GM18498 (cell line): ENCODE data around the gene CYYR1.

Experiments used
- ATAC-seq: cut with Tn5 transposase; IDR thresholded peaks from one replicate; pipeline ENCODE4 v1.9.1; 2021; ENCODE audit warnings: mild to moderate bottlenecking, moderate library complexity; ENCODE audit not compliant: unreplicated experiment

Gene CYYR1

DNA sequence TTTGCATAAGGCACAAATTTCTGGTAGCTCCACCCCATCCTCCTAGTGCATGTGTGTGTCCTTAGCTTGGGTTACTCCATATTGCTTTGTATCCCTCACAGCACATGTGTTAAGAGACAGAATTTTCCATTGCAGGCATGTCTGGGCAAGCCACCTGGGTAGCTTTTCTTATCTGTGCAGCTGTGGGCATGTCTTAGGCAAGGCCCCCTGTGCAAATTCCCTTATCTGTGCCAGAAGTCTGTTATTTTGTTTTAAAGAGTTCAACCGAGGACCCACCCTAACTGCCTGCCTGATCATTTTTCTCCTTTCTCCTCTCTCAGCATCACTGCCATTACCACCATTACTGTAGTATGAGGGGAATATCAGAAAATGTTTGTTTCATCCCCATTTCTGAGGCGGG lies 131.9 kb downstream of the CYYR1 start:
- no peak for ATAC-seq

DNA sequence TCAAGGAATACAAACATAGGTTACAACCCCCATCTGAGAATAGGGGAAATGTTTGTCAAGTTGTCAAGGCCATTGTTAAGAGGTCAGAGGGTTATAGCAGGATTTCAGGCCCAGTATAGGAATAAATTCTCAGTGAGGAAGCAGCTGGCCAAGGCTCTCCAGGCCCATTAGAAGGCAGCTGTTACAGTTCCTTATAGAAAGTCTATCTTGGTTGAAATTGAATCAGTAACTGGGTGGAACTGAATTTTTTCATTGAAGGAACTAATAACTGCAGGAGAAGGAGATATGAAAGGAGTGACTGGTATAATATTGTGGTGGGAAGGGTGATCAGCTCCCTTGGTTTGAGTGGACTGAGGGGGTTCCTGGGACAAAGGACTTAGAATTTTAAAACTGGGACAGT lies 134.1 kb downstream of the CYYR1 start:
- no peak for ATAC-seq

DNA sequence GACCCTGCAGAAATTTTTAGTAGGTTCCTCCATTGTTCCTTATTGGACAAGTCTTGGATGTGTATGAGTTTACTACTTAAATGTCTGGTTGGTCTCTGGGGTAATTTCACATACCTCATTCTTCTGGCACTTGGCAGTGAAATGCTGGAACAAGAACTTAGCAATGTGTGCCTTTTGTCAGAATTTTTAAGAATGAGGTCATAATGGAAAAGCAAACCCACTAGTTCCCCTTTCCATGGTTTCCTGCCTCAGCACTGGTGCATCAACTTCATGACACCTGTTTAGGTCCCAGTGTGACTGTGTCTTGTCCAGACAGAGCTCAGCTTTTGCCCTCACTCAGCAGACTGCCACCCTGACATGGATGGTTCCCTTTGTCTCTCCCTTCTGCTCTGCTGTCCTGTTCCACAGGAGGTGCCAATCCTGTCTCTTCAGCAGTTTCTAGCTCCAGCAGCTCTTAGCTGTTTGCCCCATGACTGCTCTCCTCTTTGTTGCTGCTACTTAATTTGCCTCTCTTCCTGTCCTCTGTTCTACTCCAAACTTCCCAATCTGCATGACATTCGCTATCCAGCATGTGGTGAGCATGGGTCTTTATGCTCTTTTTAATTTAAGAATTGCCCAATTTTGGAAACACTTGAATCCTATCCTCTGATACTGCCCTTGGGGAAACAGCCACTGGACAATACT lies 135.6 kb downstream of the CYYR1 start:
- no peak for ATAC-seq

DNA sequence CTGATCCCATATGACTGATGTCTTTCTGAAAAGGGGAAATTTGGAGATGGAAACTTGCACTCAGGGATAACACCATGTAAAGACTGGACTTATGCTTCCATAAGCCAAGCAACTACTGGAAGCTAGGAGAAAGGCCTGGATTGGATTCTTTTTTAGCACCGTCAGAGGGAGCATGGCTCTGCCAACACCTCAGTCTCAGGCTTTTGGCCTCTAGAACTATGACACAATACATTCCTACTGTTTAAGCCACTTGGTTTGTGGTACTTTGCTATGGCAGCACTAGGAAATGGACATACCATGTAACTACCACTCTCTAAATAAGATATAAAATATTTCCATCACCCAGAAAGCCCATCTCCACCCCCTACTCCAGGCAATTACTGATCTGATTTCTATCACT lies 139.7 kb downstream of the CYYR1 start:
- no peak for ATAC-seq

DNA sequence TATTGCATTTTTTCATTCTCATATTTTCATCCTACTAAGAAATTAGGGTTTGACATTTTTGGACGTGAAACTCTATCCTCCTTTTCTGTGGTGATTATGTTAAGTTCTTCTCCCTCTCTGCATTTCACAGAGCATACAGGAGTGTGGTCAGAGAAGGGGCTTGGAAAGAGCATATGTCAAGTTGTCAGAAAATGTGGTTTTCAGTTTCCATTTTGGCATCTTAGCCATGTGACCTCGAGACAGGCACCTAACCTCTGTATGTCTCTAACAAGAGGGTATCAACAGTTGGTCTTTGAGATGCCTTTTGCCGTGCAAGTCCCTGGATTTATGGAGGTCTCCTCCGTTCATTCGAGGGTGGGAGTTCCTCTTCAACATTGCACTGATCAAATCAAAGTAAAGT lies 140.7 kb downstream of the CYYR1 start:
- peak; percentile 60 for ATAC-seq

DNA sequence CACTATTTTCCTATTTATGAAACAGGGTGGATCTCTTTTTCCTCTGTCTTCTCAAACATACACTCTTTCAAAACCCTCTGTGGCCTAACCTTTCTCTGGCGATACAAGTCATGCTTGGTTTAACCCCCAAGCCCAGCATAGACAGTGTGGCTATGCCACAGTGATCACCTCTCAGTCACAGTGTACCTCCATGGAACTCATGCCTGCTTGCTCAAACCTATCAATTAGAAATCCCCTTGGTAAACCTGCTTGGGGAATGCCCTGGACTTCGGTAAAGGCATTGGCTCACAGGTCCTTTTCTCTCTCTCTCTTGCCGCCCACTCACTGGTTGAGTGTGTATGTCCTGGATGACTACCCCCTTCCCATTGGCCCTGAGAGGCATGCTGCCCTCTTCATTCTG lies 147.5 kb downstream of the CYYR1 start:
- no peak for ATAC-seq

DNA sequence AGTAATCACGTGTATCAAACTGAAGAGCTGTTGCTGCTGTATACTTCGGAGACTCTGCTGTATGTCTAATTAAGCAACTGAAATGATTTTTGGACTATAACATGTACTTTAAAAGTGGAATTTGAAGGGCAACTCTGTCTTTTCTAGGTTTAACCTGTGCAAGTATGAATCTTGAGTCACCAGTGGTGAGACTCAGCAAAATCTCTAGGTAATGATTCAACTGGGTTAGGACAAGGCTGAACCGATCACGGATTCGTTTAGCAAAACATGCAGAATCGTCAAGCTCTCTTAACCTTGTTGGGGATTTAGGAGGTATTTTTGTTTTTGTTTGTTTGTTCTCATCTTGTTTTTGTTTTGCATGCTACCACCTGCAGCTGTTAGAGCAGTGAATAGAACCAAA lies 149.6 kb downstream of the CYYR1 start:
- ATAC-seq: no peak

DNA sequence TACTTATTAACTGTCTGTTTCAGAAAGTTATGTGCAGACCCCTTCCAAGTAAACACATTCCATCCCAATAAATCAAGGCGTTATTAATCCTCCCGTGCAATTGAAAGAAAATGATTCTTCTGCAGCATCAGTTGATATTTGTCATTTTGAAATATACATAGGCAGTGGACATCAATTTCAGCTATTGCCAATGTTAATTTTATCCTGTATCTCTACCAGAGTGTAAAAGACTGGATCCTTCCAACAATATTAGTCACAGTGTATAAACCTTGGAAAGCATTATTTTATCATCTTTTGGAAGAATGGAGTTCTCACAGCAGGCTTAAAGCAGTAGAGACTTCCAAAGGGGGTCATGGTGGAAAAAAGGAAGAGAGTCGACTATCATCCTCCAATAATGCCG lies 150.4 kb downstream of the CYYR1 start:
- no peak for ATAC-seq

DNA sequence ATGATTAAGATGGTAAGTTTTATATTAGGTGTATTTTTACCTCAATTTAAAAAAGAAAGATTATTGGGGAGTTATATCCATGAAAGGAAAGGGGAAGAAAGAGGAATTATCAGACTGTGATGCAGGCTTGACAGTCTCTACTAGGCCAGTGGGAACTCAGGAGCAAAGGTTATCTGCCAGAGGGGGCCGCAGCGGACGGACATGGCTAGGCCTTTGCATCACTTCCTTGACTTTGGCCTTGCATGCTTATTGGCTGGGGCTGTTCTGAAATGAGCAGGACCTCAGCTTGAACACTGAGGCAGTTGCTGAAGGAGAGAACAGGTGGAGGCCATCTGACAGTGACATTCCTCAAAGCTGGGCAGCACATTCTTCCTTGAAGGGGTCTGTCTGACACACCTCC lies 150.9 kb downstream of the CYYR1 start:
- ATAC-seq: no peak

DNA sequence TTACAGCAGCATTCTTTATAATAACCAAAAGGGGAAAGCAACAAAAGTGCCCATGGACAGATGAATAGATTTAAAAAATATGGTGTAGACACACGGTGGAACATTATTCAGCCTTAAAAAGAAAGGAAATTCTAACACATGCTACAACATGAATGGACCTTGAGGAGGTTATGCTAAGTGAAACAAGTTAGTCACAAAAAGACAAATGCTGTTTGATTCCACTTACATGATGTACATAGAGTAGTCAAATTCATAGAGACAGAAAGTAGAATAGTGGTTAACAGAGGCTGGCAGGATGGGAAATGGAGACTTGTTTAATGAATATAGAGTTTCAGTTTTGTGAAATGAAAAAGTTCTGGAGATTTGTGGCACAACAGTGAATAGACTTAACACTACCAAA lies 151.4 kb downstream of the CYYR1 start:
- ATAC-seq: no peak
